AG10803 (cell line): ENCODE data around the gene RGS9BP.
"Not testable (repeated sequence)": the region's sequence is repeated elsewhere in the genome, so short reads cannot be mapped to it uniquely, and the experiment has no call there.

Source experiments
- DNase-seq: peaks from one replicate; pipeline ENCODE4 v3.0.0; 2010; ENCODE audit warnings: low read depth
- H3K4me3 ChIP-seq: 2 replicates; pipeline ENCODE4 v1.5.1; 2011; ENCODE audit warnings: mild to moderate bottlenecking, low read length, control low read depth
- CTCF ChIP-seq: conservative IDR thresholded peaks from 2 replicates; pipeline ENCODE4 v1.5.1; 2011; ENCODE audit warnings: mild to moderate bottlenecking, low read length, control low read depth, inconsistent platforms

Gene RGS9BP

GRCh38 chr19:32688311-32688710 is 12.7 kb downstream of the RGS9BP start:
- no peak overlapping the region for H3K4me3 ChIP-seq
- no peak for TF ChIP-seq CTCF
- DNase-seq = no peak

GRCh38 chr19:32691291-32691951 is 15.8 kb downstream of the RGS9BP start, which contains the start of gene NUDT19:
TSS of gene NUDT19 (plus strand) at chr19:32691821. CDS start at chr19:32691961, 140 bp downstream.
- no peak for TF ChIP-seq CTCF
- DNase-seq = peak; percentile 88

GRCh38 chr19:32691952-32692726 is 16.5 kb downstream of the RGS9BP start:
- peak; percentile 80 for DNase-seq
- H3K4me3 ChIP-seq = peak overlapping the region; percentile 81
- no peak for TF ChIP-seq CTCF

More at GRCh38 chr19:32691291-32691951, 15.8 kb downstream of the RGS9BP start, which contains the start of gene NUDT19:
- H3K4me3 ChIP-seq = peak within 1 kb of the TSS; percentile 81

- DNase-seq = no peak
- TF ChIP-seq CTCF = no peak
- peak overlapping the region; percentile 81 for H3K4me3 ChIP-seq
Observed at GRCh38 chr19:32692727-32693061, 17.0 kb downstream of the RGS9BP start.

GRCh38 chr19:32693151-32694108 is 17.8 kb downstream of the RGS9BP start:
- DNase-seq = not testable (repeated sequence)
- H3K4me3 ChIP-seq = peak overlapping the region; percentile 81

- not testable (repeated sequence) for DNase-seq, H3K4me3 ChIP-seq
Observed at GRCh38 chr19:32694316-32694715, 18.7 kb downstream of the RGS9BP start.

GRCh38 chr19:32694851-32695250 is 19.2 kb downstream of the RGS9BP start:
- not testable (repeated sequence) for H3K4me3 ChIP-seq, DNase-seq

GRCh38 chr19:32695506-32695905 is 19.9 kb downstream of the RGS9BP start:
- not testable (repeated sequence) for H3K4me3 ChIP-seq, DNase-seq

GRCh38 chr19:32696771-32697170 is 21.1 kb downstream of the RGS9BP start:
- H3K4me3 ChIP-seq, DNase-seq: not testable (repeated sequence)

- not testable (repeated sequence) for H3K4me3 ChIP-seq, DNase-seq
Observed at GRCh38 chr19:32700129-32700528, 24.5 kb downstream of the RGS9BP start.
